ENCODE results near the gene PPP2R2C.

The PPP2R2C gene

GRCh38 chr4:6502147-6502546 is 29.7 kb upstream of the PPP2R2C start:
- TF ChIP-seq CTCF (IDR thresholded peaks at IDR 0.05; ENCODE audit: borderline replicate concordance, control extremely low read depth, extremely low read depth, insufficient read depth, missing control alignments), result no peak
- DNase-seq (ENCODE audit: low spot score), result no peak
- in situ Hi-C loops (cut with MboI; ENCODE audit: low sequenced_read_pairs, unreplicated experiment), result no loop called here

GRCh38 chr4:6501171-6501570 is 28.8 kb upstream of the PPP2R2C start:
- no peak for TF ChIP-seq CTCF (IDR thresholded peaks at IDR 0.05; ENCODE audit: borderline replicate concordance, control extremely low read depth, extremely low read depth, insufficient read depth, missing control alignments)
- no peak for DNase-seq (ENCODE audit: low spot score)
- in situ Hi-C loops (cut with MboI; ENCODE audit: low sequenced_read_pairs, unreplicated experiment), result no loop called here

- no peak for TF ChIP-seq CTCF (IDR thresholded peaks at IDR 0.05; ENCODE audit: borderline replicate concordance, control extremely low read depth, extremely low read depth, insufficient read depth, missing control alignments)
- in situ Hi-C loops (cut with MboI; ENCODE audit: low sequenced_read_pairs, unreplicated experiment), result no loop called here
- DNase-seq (ENCODE audit: low spot score), result no peak
Measured at GRCh38 chr4:6500481-6501140, 28.2 kb upstream of the PPP2R2C start.

GRCh38 chr4:6499238-6499600 is 26.8 kb upstream of the PPP2R2C start:
- DNase-seq (ENCODE audit: low spot score), result no peak
- no peak for TF ChIP-seq CTCF (IDR thresholded peaks at IDR 0.05; ENCODE audit: borderline replicate concordance, control extremely low read depth, extremely low read depth, insufficient read depth, missing control alignments)
- in situ Hi-C loops (cut with MboI; ENCODE audit: low sequenced_read_pairs, unreplicated experiment), result no loop called here

GRCh38 chr4:6498511-6499237 is 26.3 kb upstream of the PPP2R2C start:
- TF ChIP-seq CTCF (IDR thresholded peaks at IDR 0.05; ENCODE audit: borderline replicate concordance, control extremely low read depth, extremely low read depth, insufficient read depth, missing control alignments), result no peak
- in situ Hi-C loops (cut with MboI; ENCODE audit: low sequenced_read_pairs, unreplicated experiment), result no loop called here
- DNase-seq (ENCODE audit: low spot score), result no peak

- DNase-seq (ENCODE audit: low spot score), result no peak
- in situ Hi-C loops (cut with MboI; ENCODE audit: low sequenced_read_pairs, unreplicated experiment), result no loop called here
- TF ChIP-seq CTCF (IDR thresholded peaks at IDR 0.05; ENCODE audit: borderline replicate concordance, control extremely low read depth, extremely low read depth, insufficient read depth, missing control alignments), result no peak
Measured at GRCh38 chr4:6497796-6498195, 25.4 kb upstream of the PPP2R2C start.
